ENCODE results near the gene RAB3D.
"Not testable (repeated sequence)": the region's sequence is repeated elsewhere in the genome, so short reads cannot be mapped to it uniquely, and the experiment has no call there.

RAB3D gene

DNA sequence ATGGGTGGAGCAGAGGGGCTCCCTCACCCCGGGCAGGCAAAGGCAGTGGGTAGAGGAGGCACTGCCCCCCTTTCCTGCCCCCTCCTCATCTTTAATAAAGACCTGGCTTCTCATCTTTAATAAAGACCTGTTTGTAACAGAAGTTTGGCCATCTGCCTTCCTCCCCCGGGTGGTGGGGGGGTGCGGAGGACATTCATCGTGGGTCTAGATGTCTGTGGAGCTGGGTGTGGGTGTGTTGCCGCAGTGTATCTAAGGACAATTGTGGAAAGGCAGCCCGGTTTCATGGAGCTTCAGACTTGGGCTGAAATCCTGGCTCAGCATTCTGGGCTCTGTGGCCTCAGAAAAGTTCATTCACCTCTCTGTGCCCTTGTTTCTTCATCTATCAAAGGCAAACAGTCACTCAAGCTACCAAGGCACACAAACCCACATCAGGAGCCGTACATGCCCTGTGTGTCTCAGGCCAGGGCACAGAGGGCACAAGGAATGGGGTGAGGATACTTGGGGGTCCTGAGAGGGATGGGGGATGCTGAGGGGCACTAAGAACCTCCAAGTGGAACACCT, 26.2 kb upstream of the RAB3D start:
- DNase-seq (ENCODE audit: low spot score): no peak

GRCh38 chr19:11364935-11365334, 25.5 kb upstream of the RAB3D start:
- DNase-seq (ENCODE audit: low spot score): no peak

DNA sequence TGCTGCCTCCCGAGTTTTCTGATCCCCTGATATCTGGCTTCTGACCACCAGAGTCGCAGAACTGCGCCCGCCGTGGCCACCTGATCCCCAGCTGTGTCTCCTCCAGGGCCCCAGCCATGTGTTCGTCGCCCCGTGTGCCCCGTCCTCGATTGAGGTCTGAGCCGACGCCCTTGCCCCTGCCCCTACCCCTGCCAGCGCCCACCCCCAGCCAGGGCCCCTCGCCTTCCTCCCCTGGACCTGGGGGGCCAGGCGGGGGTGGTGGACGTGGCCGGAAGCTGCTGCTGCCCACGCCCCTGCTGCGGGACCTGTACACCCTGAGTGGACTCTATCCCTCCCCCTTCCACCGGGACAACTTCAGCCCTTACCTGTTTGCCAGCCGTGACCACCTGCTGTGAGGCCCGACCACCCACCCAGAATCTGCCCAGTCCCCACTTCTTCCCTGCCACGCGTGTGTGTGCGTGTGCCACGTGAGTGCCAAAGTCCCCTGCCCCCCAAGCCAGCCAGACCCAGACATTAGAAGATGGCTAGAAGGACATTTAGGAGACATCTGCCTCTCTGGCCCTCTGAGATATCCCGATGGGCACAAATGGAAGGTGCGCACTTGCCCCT, 24.9 kb upstream of the RAB3D start:
- DNase-seq (ENCODE audit: low spot score): no peak

GRCh38 chr19:11363881-11364280, 24.4 kb upstream of the RAB3D start:
- DNase-seq (ENCODE audit: low spot score): no peak

- DNase-seq (ENCODE audit: low spot score): no peak
Observed at GRCh38 chr19:11361771-11362731, 22.6 kb upstream of the RAB3D start.

DNA sequence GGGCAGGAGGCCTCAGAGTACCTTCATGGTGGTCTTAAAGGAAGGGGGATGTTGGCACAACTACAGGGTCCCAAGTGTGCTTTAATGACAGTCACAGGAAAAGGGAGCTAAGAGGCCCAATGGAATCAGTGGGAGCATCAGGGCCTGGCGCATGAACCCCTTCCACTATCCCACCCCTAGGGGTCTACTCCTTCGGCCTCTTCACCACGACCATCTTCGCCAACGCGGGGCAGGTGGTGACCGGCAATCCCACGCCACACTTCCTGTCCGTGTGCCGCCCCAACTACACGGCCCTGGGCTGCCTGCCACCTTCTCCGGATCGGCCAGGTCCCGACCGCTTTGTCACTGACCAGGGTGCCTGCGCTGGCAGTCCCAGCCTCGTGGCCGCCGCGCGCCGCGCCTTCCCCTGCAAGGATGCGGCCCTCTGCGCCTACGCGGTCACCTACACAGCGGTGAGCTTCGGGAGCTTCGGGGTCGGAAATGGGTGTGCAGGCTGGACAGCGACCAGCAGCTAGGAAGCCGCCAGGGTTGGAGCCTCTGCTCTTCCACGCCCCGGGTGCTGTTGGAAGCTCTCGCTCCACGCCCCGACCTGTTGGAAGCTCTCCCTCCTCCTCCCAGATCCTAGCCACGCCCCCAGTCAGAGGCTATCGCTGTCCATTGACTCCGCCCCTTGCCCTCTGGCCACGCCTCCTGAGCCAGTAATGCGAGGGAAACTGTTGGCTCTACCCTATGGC, 21.7 kb upstream of the RAB3D start:
- no peak for DNase-seq (ENCODE audit: low spot score)

- no peak for DNase-seq (ENCODE audit: low spot score)
Observed at GRCh38 chr19:11359421-11359820, 20.0 kb upstream of the RAB3D start.

GRCh38 chr19:11356676-11357550, 17.5 kb upstream of the RAB3D start:
- DNase-seq (ENCODE audit: low spot score): no peak

DNA sequence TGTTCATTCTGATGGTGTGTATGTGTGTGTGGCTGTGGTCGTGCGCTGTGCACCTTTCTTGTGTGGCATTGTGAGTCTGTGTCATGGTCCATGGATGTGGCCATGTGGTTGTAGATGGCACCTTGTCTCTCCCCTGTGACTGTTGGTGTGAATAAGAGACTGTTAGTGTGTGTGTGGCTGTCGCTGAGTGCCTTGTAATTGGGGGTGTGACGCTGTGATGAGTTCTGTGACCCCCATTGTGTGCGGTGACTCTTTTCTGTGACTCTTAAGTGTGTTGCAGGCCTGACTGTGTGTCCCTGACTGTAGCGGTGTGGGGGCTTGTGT, 16.6 kb upstream of the RAB3D start:
- no peak for DNase-seq (ENCODE audit: low spot score)

- peak; percentile 93 for DNase-seq (ENCODE audit: low spot score)
Observed at GRCh38 chr19:11355160-11356073, 16.0 kb upstream of the RAB3D start, which contains the start of gene PLPPR2. Gene PLPPR2, plus strand, starts transcription at chr19:11355432. Its CDS starts 2,242 bp downstream, at chr19:11357674.

DNA sequence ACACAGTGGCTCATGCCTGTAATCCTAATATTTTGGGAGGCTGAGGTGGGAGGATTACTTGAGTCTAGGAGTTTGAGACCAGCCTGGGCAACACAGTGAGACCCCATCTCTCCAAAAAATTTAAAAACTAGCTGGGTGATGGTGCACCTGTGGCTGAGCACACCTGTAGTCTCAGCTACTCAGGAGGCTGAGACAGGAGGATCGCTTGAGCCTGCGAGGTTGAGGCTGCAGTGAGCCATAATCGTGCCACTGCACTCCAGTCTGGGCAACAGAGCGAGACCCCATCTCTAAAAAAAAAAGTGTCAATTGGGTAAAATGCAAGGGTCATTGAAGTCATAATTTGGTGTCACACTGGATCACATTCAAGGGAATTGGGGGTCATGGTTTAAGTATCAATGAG, 14.6 kb upstream of the RAB3D start:
- DNase-seq (ENCODE audit: low spot score): not testable (repeated sequence)

GRCh38 chr19:11349171-11349570, 9.7 kb upstream of the RAB3D start:
- no peak for DNase-seq (ENCODE audit: low spot score)

DNA sequence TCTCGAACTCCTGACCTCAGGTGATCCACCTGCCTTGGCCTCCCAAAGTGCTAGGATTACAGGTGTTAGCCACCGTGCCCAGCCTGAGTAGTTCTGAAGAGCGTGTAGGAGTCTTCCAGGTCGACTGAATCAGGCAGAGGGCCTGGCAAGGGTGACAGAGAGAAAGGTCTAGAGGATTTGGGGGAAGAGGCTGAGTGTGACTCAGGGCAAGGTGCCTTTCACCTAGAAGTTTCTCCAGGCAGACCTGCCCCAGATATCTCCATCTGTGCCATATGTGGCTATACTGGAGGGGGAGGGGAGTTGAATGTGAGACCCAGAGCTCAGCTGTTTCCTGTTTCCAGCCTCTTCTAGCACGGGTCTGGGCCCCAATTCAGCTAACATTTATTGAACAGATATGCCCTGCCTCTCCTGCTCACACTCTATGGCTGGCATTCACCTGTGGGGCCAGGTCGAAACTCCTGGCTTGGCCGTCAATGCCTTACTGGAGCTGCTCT, 8.1 kb upstream of the RAB3D start:
- DNase-seq (ENCODE audit: low spot score): no peak

- DNase-seq (ENCODE audit: low spot score): peak; percentile 100
Observed at GRCh38 chr19:11346104-11346940, 6.9 kb upstream of the RAB3D start, which contains the start of the genes CCDC159 and TMEM205. Gene CCDC159, plus strand, starts transcription at chr19:11346519. Its CDS starts 88 bp downstream, at chr19:11346607. Gene TMEM205, minus strand, starts transcription at chr19:11346268. Its CDS starts 649 bp downstream, at chr19:11345619.

DNA sequence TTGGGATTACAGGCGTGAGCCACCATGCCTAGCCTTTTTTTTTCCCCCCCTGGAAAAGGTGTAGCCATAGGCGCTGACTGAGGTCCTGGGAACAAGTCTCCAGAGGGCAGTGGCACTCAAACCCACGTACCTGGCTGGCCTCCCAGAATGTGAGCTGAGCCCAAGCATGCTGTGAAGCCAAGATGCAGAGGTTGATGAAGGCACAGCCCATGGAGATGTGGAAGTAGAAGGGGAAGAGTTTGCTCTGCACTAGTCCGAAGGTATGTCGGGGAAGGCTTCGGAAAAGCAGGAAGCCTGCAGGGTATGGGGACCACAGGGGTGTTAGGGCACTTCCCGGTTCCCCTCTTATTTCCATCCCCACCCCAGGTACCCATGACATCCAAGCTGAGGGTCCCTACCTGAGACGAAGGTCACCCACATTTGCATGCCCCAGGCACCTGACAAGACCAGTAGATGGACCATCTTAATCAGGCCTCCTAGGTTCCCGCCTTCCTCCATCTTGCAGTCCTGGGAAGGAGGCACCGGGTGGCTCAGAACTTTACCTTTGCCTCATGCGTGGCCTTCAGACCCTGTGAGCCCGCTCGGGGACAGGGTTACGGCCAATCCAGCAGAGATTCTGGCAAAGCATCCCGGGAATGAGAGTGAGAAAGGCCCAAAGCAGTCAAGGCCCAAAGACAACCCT, 5.8 kb upstream of the RAB3D start:
- DNase-seq (ENCODE audit: low spot score): no peak

DNA sequence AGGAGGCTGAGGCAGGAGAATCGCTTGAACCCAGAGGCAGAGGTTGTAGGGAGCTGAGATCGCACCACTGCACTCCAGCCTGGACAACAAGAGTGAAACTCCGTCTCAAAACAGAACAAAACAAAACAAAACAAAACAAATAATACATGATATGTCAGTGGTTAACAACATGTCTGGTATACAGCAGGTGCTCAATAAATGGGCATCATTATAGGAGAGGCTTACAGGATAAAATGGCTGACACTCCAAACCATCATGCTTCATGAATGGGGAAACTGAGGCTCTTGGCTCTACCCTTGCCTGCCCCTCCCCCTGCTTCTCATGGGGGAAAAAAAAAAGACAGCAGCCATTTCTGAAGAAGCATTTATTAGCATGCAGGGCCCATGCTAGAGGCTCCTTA, 3.0 kb upstream of the RAB3D start:
- DNase-seq (ENCODE audit: low spot score): no peak

- not testable (repeated sequence) for DNase-seq (ENCODE audit: low spot score)
Observed at GRCh38 chr19:11340099-11340467, 626 bp upstream of the RAB3D start.

- no peak for DNase-seq (ENCODE audit: low spot score)
Observed at GRCh38 chr19:11338569-11339253, 746 bp downstream of the RAB3D start.
